HEK293 (cell line): ENCODE results near the gene ZNF555.
A peak's percentile ranks its signal among the peaks of the same experiment; 100 is the strongest.

Source experiments
- MYNN ChIP-seq: fragments of 450-650 bp; formaldehyde crosslinking; IDR thresholded peaks from 2 replicates; pipeline ENCODE4 v1.5.1; 2016; ENCODE audit warnings: missing biosample characterization, missing genetic modification characterization, borderline replicate concordance
- SCRT1 ChIP-seq: fragments of 450-650 bp; formaldehyde crosslinking; IDR thresholded peaks from 2 replicates; pipeline ENCODE4 v1.5.1; 2016; ENCODE audit warnings: missing biosample characterization, missing genetic modification characterization, borderline replicate concordance
- SP2 ChIP-seq: fragments of 450-650 bp; formaldehyde crosslinking; IDR thresholded peaks from 2 replicates; pipeline ENCODE4 v1.5.1; 2016; ENCODE audit warnings: missing biosample characterization, missing genetic modification characterization
- SP3 ChIP-seq: fragments of 450-650 bp; formaldehyde crosslinking; IDR thresholded peaks from 2 replicates; pipeline ENCODE4 v1.5.1; 2016; ENCODE audit warnings: missing biosample characterization, missing genetic modification characterization
- ZNF146 ChIP-seq: fragments of 450-650 bp; formaldehyde crosslinking; IDR thresholded peaks from 2 replicates; pipeline ENCODE4 v1.5.1; 2016; ENCODE audit warnings: missing biosample characterization, missing genetic modification characterization
- ZNF2 ChIP-seq: fragments of 450-650 bp; formaldehyde crosslinking; IDR thresholded peaks from 2 replicates; pipeline ENCODE4 v1.5.1; 2016; ENCODE audit warnings: missing biosample characterization, missing genetic modification characterization
- ZNF548 ChIP-seq: fragments of 450-650 bp; formaldehyde crosslinking; IDR thresholded peaks from 2 replicates; pipeline ENCODE4 v1.5.1; 2016; ENCODE audit warnings: missing biosample characterization, missing genetic modification characterization
- ZNF555 ChIP-seq: fragments of 450-650 bp; formaldehyde crosslinking; conservative IDR thresholded peaks from 2 replicates; pipeline ENCODE4 v1.5.1; 2017; ENCODE audit warnings: missing biosample characterization, mild to moderate bottlenecking, missing genetic modification characterization, inconsistent platforms
- ZNF654 ChIP-seq: fragments of 450-650 bp; formaldehyde crosslinking; IDR thresholded peaks from 2 replicates; pipeline ENCODE4 v1.5.1; 2016; ENCODE audit warnings: low read depth, missing biosample characterization, missing genetic modification characterization
- ZNF777 ChIP-seq: fragments of 450-650 bp; formaldehyde crosslinking; IDR thresholded peaks from 2 replicates; pipeline ENCODE4 v1.5.1; 2017; ENCODE audit warnings: missing biosample characterization, missing genetic modification characterization, borderline replicate concordance
- TF ChIP-seq, protein P1 (sequence below): fragments of 450-650 bp; formaldehyde crosslinking; IDR thresholded peaks from 2 replicates; pipeline ENCODE4 v1.5.1; 2016; ENCODE audit warnings: missing biosample characterization, missing genetic modification characterization
- TF ChIP-seq, protein P2 (sequence below): fragments of 450-650 bp; formaldehyde crosslinking; IDR thresholded peaks from 2 replicates; pipeline ENCODE4 v1.5.1; 2016; ENCODE audit warnings: missing biosample characterization, missing genetic modification characterization
- TF ChIP-seq, protein P3 (sequence below): fragments of 450-650 bp; formaldehyde crosslinking; IDR thresholded peaks from 2 replicates; pipeline ENCODE4; 2016; ENCODE audit warnings: missing biosample characterization, missing genetic modification characterization
- TF ChIP-seq, protein P4 (sequence below): fragments of 450-650 bp; formaldehyde crosslinking; IDR thresholded peaks from 2 replicates; pipeline ENCODE4 v1.5.1; 2016; ENCODE audit warnings: missing biosample characterization, missing genetic modification characterization
- TF ChIP-seq, protein P5 (sequence below): fragments of 450-650 bp; formaldehyde crosslinking; IDR thresholded peaks from 2 replicates; pipeline ENCODE4 v1.5.1; 2016; ENCODE audit warnings: missing biosample characterization, missing genetic modification characterization, borderline replicate concordance

ZNF555 gene

DNA sequence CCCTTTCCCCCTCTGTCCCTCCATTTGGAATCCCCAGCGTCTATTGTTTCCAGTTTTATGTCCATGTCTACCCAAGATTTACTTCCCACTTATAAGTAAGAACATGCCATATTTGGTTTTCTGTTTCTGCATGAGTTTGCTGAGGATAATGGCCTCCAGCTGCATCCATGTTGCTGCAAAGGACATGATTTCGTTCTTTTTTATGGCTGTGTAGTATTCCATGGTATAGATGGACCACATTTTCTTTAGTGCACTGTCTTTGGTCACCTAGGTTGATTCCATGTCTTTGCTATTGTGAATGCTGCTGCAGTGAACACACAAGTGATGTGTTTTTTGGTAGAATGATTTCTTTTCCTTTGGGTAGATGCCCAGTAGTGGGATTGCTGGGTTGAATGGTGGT is 3.8 kb downstream of the ZNF555 start (continued):
- TF ChIP-seq, protein P1, sequence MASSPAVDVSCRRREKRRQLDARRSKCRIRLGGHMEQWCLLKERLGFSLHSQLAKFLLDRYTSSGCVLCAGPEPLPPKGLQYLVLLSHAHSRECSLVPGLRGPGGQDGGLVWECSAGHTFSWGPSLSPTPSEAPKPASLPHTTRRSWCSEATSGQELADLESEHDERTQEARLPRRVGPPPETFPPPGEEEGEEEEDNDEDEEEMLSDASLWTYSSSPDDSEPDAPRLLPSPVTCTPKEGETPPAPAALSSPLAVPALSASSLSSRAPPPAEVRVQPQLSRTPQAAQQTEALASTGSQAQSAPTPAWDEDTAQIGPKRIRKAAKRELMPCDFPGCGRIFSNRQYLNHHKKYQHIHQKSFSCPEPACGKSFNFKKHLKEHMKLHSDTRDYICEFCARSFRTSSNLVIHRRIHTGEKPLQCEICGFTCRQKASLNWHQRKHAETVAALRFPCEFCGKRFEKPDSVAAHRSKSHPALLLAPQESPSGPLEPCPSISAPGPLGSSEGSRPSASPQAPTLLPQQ (tag by site-specific recombination) = no peak
- TF ChIP-seq SCRT1 (tag by site-specific recombination) (no peak), ZNF777 (tag by site-specific recombination) (no peak), MYNN (tag by site-specific recombination) (no peak), ZNF146 (tag by site-specific recombination) (peak; percentile 87), SP2 (tag by site-specific recombination) (no peak), SP3 (tag by site-specific recombination) (no peak), ZNF654 (tag by site-specific recombination) (no peak), ZNF2 (tag by site-specific recombination) (no peak), ZNF555 (tag by site-specific recombination) (no peak), ZNF548 (tag by site-specific recombination) (no peak)
- TF ChIP-seq, protein P2, sequence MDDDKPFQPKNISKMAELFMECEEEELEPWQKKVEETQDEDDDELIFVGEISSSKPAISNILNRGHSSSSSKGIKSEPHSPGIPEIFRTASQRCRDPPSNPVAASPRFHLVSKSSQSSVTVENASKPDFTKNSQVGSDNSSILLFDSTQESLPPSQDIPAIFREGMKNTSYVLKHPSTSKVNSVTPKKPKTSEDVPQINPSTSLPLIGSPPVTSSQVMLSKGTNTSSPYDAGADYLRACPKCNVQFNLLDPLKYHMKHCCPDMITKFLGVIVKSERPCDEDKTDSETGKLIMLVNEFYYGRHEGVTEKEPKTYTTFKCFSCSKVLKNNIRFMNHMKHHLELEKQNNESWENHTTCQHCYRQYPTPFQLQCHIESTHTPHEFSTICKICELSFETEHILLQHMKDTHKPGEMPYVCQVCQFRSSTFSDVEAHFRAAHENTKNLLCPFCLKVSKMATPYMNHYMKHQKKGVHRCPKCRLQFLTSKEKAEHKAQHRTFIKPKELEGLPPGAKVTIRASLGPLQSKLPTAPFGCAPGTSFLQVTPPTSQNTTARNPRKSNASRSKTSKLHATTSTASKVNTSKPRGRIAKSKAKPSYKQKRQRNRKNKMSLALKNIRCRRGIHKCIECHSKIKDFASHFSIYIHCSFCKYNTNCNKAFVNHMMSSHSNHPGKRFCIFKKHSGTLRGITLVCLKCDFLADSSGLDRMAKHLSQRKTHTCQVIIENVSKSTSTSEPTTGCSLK (tag by site-specific recombination) = no peak
- TF ChIP-seq, protein P3, sequence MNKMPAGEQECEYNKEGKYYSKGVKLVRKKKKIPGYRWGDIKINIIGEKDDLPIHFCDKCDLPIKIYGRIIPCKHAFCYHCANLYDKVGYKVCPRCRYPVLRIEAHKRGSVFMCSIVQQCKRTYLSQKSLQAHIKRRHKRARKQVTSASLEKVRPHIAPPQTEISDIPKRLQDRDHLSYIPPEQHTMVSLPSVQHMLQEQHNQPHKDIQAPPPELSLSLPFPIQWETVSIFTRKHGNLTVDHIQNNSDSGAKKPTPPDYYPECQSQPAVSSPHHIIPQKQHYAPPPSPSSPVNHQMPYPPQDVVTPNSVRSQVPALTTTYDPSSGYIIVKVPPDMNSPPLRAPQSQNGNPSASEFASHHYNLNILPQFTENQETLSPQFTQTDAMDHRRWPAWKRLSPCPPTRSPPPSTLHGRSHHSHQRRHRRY (tag by site-specific recombination) = no peak
- TF ChIP-seq, protein P4, sequence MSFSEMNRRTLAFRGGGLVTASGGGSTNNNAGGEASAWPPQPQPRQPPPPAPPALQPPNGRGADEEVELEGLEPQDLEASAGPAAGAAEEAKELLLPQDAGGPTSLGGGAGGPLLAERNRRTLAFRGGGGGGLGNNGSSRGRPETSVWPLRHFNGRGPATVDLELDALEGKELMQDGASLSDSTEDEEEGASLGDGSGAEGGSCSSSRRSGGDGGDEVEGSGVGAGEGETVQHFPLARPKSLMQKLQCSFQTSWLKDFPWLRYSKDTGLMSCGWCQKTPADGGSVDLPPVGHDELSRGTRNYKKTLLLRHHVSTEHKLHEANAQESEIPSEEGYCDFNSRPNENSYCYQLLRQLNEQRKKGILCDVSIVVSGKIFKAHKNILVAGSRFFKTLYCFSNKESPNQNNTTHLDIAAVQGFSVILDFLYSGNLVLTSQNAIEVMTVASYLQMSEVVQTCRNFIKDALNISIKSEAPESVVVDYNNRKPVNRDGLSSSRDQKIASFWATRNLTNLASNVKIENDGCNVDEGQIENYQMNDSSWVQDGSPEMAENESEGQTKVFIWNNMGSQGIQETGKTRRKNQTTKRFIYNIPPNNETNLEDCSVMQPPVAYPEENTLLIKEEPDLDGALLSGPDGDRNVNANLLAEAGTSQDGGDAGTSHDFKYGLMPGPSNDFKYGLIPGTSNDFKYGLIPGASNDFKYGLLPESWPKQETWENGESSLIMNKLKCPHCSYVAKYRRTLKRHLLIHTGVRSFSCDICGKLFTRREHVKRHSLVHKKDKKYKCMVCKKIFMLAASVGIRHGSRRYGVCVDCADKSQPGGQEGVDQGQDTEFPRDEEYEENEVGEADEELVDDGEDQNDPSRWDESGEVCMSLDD (tag by site-specific recombination) = no peak
- TF ChIP-seq, protein P5, sequence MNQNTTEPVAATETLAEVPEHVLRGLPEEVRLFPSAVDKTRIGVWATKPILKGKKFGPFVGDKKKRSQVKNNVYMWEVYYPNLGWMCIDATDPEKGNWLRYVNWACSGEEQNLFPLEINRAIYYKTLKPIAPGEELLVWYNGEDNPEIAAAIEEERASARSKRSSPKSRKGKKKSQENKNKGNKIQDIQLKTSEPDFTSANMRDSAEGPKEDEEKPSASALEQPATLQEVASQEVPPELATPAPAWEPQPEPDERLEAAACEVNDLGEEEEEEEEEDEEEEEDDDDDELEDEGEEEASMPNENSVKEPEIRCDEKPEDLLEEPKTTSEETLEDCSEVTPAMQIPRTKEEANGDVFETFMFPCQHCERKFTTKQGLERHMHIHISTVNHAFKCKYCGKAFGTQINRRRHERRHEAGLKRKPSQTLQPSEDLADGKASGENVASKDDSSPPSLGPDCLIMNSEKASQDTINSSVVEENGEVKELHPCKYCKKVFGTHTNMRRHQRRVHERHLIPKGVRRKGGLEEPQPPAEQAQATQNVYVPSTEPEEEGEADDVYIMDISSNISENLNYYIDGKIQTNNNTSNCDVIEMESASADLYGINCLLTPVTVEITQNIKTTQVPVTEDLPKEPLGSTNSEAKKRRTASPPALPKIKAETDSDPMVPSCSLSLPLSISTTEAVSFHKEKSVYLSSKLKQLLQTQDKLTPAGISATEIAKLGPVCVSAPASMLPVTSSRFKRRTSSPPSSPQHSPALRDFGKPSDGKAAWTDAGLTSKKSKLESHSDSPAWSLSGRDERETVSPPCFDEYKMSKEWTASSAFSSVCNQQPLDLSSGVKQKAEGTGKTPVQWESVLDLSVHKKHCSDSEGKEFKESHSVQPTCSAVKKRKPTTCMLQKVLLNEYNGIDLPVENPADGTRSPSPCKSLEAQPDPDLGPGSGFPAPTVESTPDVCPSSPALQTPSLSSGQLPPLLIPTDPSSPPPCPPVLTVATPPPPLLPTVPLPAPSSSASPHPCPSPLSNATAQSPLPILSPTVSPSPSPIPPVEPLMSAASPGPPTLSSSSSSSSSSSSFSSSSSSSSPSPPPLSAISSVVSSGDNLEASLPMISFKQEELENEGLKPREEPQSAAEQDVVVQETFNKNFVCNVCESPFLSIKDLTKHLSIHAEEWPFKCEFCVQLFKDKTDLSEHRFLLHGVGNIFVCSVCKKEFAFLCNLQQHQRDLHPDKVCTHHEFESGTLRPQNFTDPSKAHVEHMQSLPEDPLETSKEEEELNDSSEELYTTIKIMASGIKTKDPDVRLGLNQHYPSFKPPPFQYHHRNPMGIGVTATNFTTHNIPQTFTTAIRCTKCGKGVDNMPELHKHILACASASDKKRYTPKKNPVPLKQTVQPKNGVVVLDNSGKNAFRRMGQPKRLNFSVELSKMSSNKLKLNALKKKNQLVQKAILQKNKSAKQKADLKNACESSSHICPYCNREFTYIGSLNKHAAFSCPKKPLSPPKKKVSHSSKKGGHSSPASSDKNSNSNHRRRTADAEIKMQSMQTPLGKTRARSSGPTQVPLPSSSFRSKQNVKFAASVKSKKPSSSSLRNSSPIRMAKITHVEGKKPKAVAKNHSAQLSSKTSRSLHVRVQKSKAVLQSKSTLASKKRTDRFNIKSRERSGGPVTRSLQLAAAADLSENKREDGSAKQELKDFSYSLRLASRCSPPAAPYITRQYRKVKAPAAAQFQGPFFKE (tag by site-specific recombination) = no peak
- TF ChIP-seq, all 188 proteins: peak for 3
